Stimulated activated CD4-positive, alpha-beta T cell treated with anti-CD3 and anti-CD28 coated beads, TNF-alpha, amount 100 ng/mL, for 1 hour (primary cell): ENCODE results near the gene LYRM2.
"Not testable (repeated sequence)": the region's sequence is repeated elsewhere in the genome, so short reads cannot be mapped to it uniquely, and the experiment has no call there.

Experiments used
- DNase-seq, 3 donors: peaks; one replicate each; pipeline ENCODE4 v3.0.0-alpha.2; 2020; ENCODE audit warnings: low read depth in 3 of 3, low spot score in 1 of 3

The LYRM2 gene

GRCh38 chr6:89649682-89650081 is 11.1 kb upstream of the LYRM2 start:
- no peak for DNase-seq

GRCh38 chr6:89644864-89645263 is 6.3 kb upstream of the LYRM2 start:
- DNase-seq: no peak

GRCh38 chr6:89643406-89643805 is 4.9 kb upstream of the LYRM2 start:
- DNase-seq: no peak

GRCh38 chr6:89642956-89643355 is 4.4 kb upstream of the LYRM2 start:
- DNase-seq: no peak

GRCh38 chr6:89641581-89641980 is 3.0 kb upstream of the LYRM2 start:
- DNase-seq: not testable (repeated sequence)

- DNase-seq: no peak
These were observed 2.3 kb upstream of the LYRM2 start for GRCh38 chr6:89640804-89641203.

GRCh38 chr6:89637960-89638319 is 607 bp downstream of the LYRM2 start:
- no peak for DNase-seq

GRCh38 chr6:89636412-89636811 is 2.1 kb downstream of the LYRM2 start:
- DNase-seq: not testable (repeated sequence)

- no peak for DNase-seq
These were observed 8.1 kb downstream of the LYRM2 start for GRCh38 chr6:89630488-89630887.

GRCh38 chr6:89623749-89624148 is 14.8 kb downstream of the LYRM2 start:
- DNase-seq: no peak

- no peak for DNase-seq
These were observed 19.0 kb downstream of the LYRM2 start for GRCh38 chr6:89619567-89619966.

GRCh38 chr6:89618026-89618425 is 20.5 kb downstream of the LYRM2 start:
- DNase-seq: no peak

- no peak for DNase-seq
These were observed 22.0 kb downstream of the LYRM2 start for GRCh38 chr6:89616531-89616930.

GRCh38 chr6:89615882-89616281 is 22.7 kb downstream of the LYRM2 start:
- no peak for DNase-seq

- no peak for DNase-seq
These were observed 24.8 kb downstream of the LYRM2 start for GRCh38 chr6:89613790-89614189.

- DNase-seq: no peak
These were observed 26.4 kb downstream of the LYRM2 start for GRCh38 chr6:89612121-89612520.

GRCh38 chr6:89611666-89612065 is 26.9 kb downstream of the LYRM2 start:
- DNase-seq: no peak

- peak; percentile 42 to 73 (median 61) for DNase-seq
These were observed 28.4 kb downstream of the LYRM2 start for GRCh38 chr6:89610149-89610642.

- DNase-seq: no peak
These were observed 32.7 kb downstream of the LYRM2 start for GRCh38 chr6:89605861-89606260.

- no peak for DNase-seq
These were observed 33.9 kb downstream of the LYRM2 start for GRCh38 chr6:89604653-89605052.

- DNase-seq: no peak
These were observed 36.4 kb downstream of the LYRM2 start for GRCh38 chr6:89602166-89602565.

GRCh38 chr6:89599727-89600126 is 38.8 kb downstream of the LYRM2 start:
- DNase-seq: no peak

GRCh38 chr6:89597988-89598387 is 40.6 kb downstream of the LYRM2 start:
- no peak for DNase-seq

GRCh38 chr6:89597372-89597771 is 41.2 kb downstream of the LYRM2 start:
- no peak for DNase-seq
